ENCODE measurements around the gene DPYSL4. TPM values are rescaled to one million over a fixed set of nuclear protein-coding genes. Genes with fewer than 3 reads are reported as not detected.

The DPYSL4 gene
- total RNA-seq, 1 experiment from 2014 or later, result 26.3 TPM

- DNase-seq, result no peak
- Mint-ChIP-seq H3K4me1 (no peaks in the 10 kb centered on the region), H3K27me3 (ENCODE audit: low read depth) (no peaks in the 10 kb centered on the region), H3K36me3 (ENCODE audit: insufficient read depth in 1 of 3, low read depth in 3 of 3) (peaks cover 12 to 17% (median 13%) of the 10 kb centered on the region in 3 experiments), H3K27ac (no peak overlapping the region), H3K4me3 (no peak overlapping the region), H3K9me3 (peaks cover 5 to 7% of the 10 kb centered on the region in 2 experiments)
- H2BK15ac ChIP-seq (ENCODE audit: low read depth, low read length), result no peak overlapping the region
- no peaks in the 10 kb centered on the region for H3K4me1 ChIP-seq (ENCODE audit: insufficient read depth, low read length)
- H3K23ac ChIP-seq (ENCODE audit: insufficient read length, low read depth, low read length), result no peak overlapping the region
- no peak overlapping the region for H3K27ac ChIP-seq (ENCODE audit: insufficient read length, low read depth, low read length)
- no peaks in the 10 kb centered on the region for H4K20me1 ChIP-seq (ENCODE audit: control insufficient read depth, insufficient read depth, insufficient read length)
- no peak overlapping the region for H2BK120ac ChIP-seq (ENCODE audit: low read depth, low read length, poor library complexity, severe bottlenecking)
- TF ChIP-seq CTCF (conservative IDR thresholded peaks at IDR 0.05), result no peak
- no peak overlapping the region for H4K5ac ChIP-seq (ENCODE audit: insufficient read length, low read depth, low read length)
- H3K9ac ChIP-seq (ENCODE audit: extremely low read depth, insufficient read length, low read length), result no peak overlapping the region
- no peak overlapping the region for H3K14ac ChIP-seq (ENCODE audit: insufficient read depth, low read length)
- no peak overlapping the region for H3K56ac ChIP-seq (ENCODE audit: insufficient read length, low read depth, low read length)
- H4K91ac ChIP-seq (ENCODE audit: insufficient read length, low read depth, low read length), result no peak overlapping the region
- no peaks in the 10 kb centered on the region for H3K79me2 ChIP-seq (ENCODE audit: insufficient read depth, low read length)
- no peak overlapping the region for H2BK12ac ChIP-seq (ENCODE audit: insufficient read length, low read depth, low read length)
- WGBS (ENCODE audit: extremely low coverage, insufficient read length, low lambda C conversion rate), result no CpG with 5 or more reads among the region's 23 CpGs
- no peak overlapping the region for H2BK20ac ChIP-seq (ENCODE audit: low read depth, low read length, poor library complexity, severe bottlenecking)
- H2AK5ac ChIP-seq (ENCODE audit: insufficient read length, low read length), result no peak overlapping the region
- H2AFZ ChIP-seq (ENCODE audit: low read length), result no peak overlapping the region
- no peak overlapping the region for H3K4me2 ChIP-seq (ENCODE audit: insufficient read depth, insufficient read length, low read length)
- H3T11ph ChIP-seq (ENCODE audit: low read length), result no peak overlapping the region
- no peak overlapping the region for H3K4ac ChIP-seq (ENCODE audit: low read depth, low read length)
- H3K23me2 ChIP-seq (ENCODE audit: insufficient read length, low read depth, low read length, poor library complexity, severe bottlenecking), result no peaks in the 10 kb centered on the region
- H2BK5ac ChIP-seq (ENCODE audit: insufficient read length, low read length), result no peak overlapping the region
- H3K27me3 ChIP-seq (ENCODE audit: insufficient read depth, low read length), result no peaks in the 10 kb centered on the region
- no peaks in the 10 kb centered on the region for H3K9me3 ChIP-seq (ENCODE audit: control insufficient read depth, low read depth, low read length)
- no peak overlapping the region for H3K18ac ChIP-seq (ENCODE audit: insufficient read length, low read depth, low read length)
- no peak overlapping the region for H4K8ac ChIP-seq (replicated peaks; ENCODE audit: insufficient read length, low read depth, low read length)
- H3K79me1 ChIP-seq (ENCODE audit: insufficient read depth, low read depth, low read length, poor library complexity, severe bottlenecking), result no peaks in the 10 kb centered on the region
Observed at GRCh38 chr10:132223611-132224342, 37.0 kb downstream of the DPYSL4 start.

Measured in H9 (cell line).